ENCODE measurements around the gene RPS6KB2.

DNA sequence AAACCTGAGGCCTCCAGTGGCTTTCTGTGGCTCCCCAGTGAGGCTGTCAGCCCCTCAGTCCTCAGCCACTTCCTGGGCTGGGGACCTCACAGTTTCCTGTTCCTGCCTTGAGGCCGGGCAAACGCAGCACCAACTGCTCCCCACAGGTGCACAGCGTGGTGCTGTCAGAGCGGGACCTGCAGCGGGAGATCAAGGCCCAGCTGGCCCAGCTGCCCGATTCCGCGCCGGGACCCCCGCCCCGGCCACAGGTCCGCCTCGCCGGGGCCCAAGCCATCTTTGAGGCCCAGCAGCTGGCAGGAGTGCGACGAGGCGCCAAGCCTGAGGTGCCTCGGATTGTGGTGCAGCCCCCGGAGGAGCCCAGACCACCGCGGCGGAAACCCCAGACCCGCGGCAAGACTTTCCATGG lies 19.0 kb upstream of the RPS6KB2 start:
- TF ChIP-seq, protein P1, sequence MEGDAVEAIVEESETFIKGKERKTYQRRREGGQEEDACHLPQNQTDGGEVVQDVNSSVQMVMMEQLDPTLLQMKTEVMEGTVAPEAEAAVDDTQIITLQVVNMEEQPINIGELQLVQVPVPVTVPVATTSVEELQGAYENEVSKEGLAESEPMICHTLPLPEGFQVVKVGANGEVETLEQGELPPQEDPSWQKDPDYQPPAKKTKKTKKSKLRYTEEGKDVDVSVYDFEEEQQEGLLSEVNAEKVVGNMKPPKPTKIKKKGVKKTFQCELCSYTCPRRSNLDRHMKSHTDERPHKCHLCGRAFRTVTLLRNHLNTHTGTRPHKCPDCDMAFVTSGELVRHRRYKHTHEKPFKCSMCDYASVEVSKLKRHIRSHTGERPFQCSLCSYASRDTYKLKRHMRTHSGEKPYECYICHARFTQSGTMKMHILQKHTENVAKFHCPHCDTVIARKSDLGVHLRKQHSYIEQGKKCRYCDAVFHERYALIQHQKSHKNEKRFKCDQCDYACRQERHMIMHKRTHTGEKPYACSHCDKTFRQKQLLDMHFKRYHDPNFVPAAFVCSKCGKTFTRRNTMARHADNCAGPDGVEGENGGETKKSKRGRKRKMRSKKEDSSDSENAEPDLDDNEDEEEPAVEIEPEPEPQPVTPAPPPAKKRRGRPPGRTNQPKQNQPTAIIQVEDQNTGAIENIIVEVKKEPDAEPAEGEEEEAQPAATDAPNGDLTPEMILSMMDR (conservative IDR thresholded peaks at IDR 0.05 in 1 of 2, IDR thresholded peaks at IDR 0.05 in 1 of 2; ENCODE audit: low read depth in 1 of 2, low read length in 2 of 2), result no peak
- no peak for TF ChIP-seq EZH2 (IDR thresholded peaks at IDR 0.05; ENCODE audit: low read length, missing control alignments)

All from fibroblast of lung (primary cell).